NCI-H2081 (cell line): Measurements from ENCODE around the gene HSPA6.
"Not testable (repeated sequence)": the region's sequence is repeated elsewhere in the genome, so short reads cannot be mapped to it uniquely, and the experiment has no call there.

ENCODE experiments used
- DNase-seq, 2 experiments: peaks; one replicate each; lab custom pipeline; 2025; lab: John Stamatoyannopoulos, UW

Gene HSPA6

GRCh38 chr1:161560960-161561715, 36.8 kb downstream of the HSPA6 start:
- not testable (repeated sequence) for DNase-seq

GRCh38 chr1:161562441-161562840, 38.1 kb downstream of the HSPA6 start:
- DNase-seq = not testable (repeated sequence)

- DNase-seq = not testable (repeated sequence)
These were observed 39.2 kb downstream of the HSPA6 start for GRCh38 chr1:161563522-161563921.

- DNase-seq = not testable (repeated sequence)
These were observed 42.2 kb downstream of the HSPA6 start for GRCh38 chr1:161566602-161566960.

GRCh38 chr1:161571703-161572102, 47.4 kb downstream of the HSPA6 start:
- not testable (repeated sequence) for DNase-seq
